SU-DHL-6 (cell line): ENCODE results near the gene PDGFD.

Experiments used
- H2AFZ ChIP-seq: fragments of 200-600 bp; sonication (generic); 2 replicates; pipeline ENCODE4 v1.6.1; 2014; ENCODE audit warnings: low read depth, mild to moderate bottlenecking, moderate library complexity, mixed read lengths, antibody characterized with exemption, low read length; ENCODE audit not compliant: severe bottlenecking
- H3F3A ChIP-seq: fragments of 200-600 bp; shearing (Covaris generic); 2 replicates; pipeline ENCODE4 v1.6.0; 2016; ENCODE audit warnings: antibody characterized with exemption, mild to moderate bottlenecking; ENCODE audit not compliant: insufficient read depth
- H3K27ac ChIP-seq: fragments of 200-600 bp; sonication (generic); 2 replicates; pipeline ENCODE4 v1.5.1; 2016; ENCODE audit warnings: low read depth, mild to moderate bottlenecking, low read length, moderate library complexity, mixed read lengths
- H3K27me3 ChIP-seq: fragments of 200-600 bp; sonication (generic), shearing (Covaris generic); 2 replicates; pipeline ENCODE4 v1.6.0; 2014; ENCODE audit warnings: mild to moderate bottlenecking, low read length
- H3K36me3 ChIP-seq: fragments of 200-600 bp; sonication (generic); 2 replicates; pipeline ENCODE4 v1.6.1; 2014; ENCODE audit warnings: mild to moderate bottlenecking, low read length, mixed read lengths
- H3K4me2 ChIP-seq: fragments of 300-600, 200-600 bp; shearing (Covaris generic), sonication (generic); 2 replicates; pipeline ENCODE4 v1.6.0; 2014; ENCODE audit warnings: low read length, low read depth, mild to moderate bottlenecking; ENCODE audit not compliant: poor library complexity, severe bottlenecking
- H3K4me3 ChIP-seq: fragments of 200-600 bp; sonication (generic); 2 replicates; pipeline ENCODE4 v1.5.1; 2014; ENCODE audit warnings: antibody characterized with exemption, low read length, mild to moderate bottlenecking, mixed read lengths; ENCODE audit not compliant: insufficient read depth, poor library complexity, severe bottlenecking
- H3K79me2 ChIP-seq: fragments of 200-600 bp; sonication (generic); 2 replicates; pipeline ENCODE4 v1.6.1; 2014; ENCODE audit warnings: mild to moderate bottlenecking, low read length, moderate library complexity; ENCODE audit not compliant: insufficient read depth
- H3K9ac ChIP-seq: fragments of 200-600 bp; sonication (generic); 2 replicates; pipeline ENCODE4 v1.7.0; 2014; ENCODE audit warnings: mild to moderate bottlenecking, low read length
- H3K9me2 ChIP-seq: fragments of 200-600 bp; sonication (generic); replicated peaks from 2 replicates; pipeline ENCODE4 v1.6.1; 2014; ENCODE audit warnings: low read length; ENCODE audit not compliant: insufficient read depth
- H3K9me3 ChIP-seq: fragments of 200-600 bp; sonication (generic); 2 replicates; pipeline ENCODE4 v1.6.1; 2014; ENCODE audit warnings: low read length, mixed read lengths; ENCODE audit not compliant: insufficient read depth
- H4K20me1 ChIP-seq: fragments of 200-600 bp; sonication (generic); 2 replicates; pipeline ENCODE4 v1.6.1; 2014; ENCODE audit warnings: low read depth, mild to moderate bottlenecking, antibody characterized with exemption, low read length, moderate library complexity, mixed read lengths
- CTCF ChIP-seq: fragments of 200-600 bp; sonication (generic); IDR thresholded peaks from one replicate; pipeline ENCODE4 v1.5.1; 2017; ENCODE audit warnings: antibody characterized with exemption, mild to moderate bottlenecking, low read length, moderate library complexity; ENCODE audit not compliant: insufficient read depth, poor library complexity, severe bottlenecking
- EZH2phosphoT487 ChIP-seq: fragments of 200-600 bp; sonication (generic), shearing (Covaris generic); conservative IDR thresholded peaks from 2 replicates; pipeline ENCODE4 v1.6.1; 2018; ENCODE audit warnings: mild to moderate bottlenecking, antibody characterized with exemption, low read length, moderate library complexity, mixed read lengths

PDGFD gene

GRCh38 chr11:104005234-104005855, 158.6 kb downstream of the PDGFD start:
- Histone ChIP-seq H3K79me2 (no peaks in the 10 kb centered on the region), H3F3A (no peaks in the 10 kb centered on the region), H4K20me1 (no peaks in the 10 kb centered on the region), H3K27me3 (no peaks in the 10 kb centered on the region), H3K27ac (no peak overlapping the region), H3K9ac (no peak overlapping the region), H3K4me2 (no peak overlapping the region), H3K9me3 (no peaks in the 10 kb centered on the region), H2AFZ (no peak overlapping the region), H3K4me3 (no peak overlapping the region), H3K9me2 (no peaks in the 10 kb centered on the region), H3K36me3 (no peaks in the 10 kb centered on the region)
- TF ChIP-seq CTCF (no peak), EZH2phosphoT487 (no peak)

- Histone ChIP-seq H2AFZ (no peak overlapping the region), H3K9me2 (no peaks in the 10 kb centered on the region), H3K27ac (no peak overlapping the region), H3K9ac (no peak overlapping the region), H3K4me3 (no peak overlapping the region), H3K36me3 (no peaks in the 10 kb centered on the region), H3K79me2 (no peaks in the 10 kb centered on the region), H4K20me1 (no peaks in the 10 kb centered on the region), H3K9me3 (no peaks in the 10 kb centered on the region), H3K4me2 (no peak overlapping the region), H3K27me3 (no peaks in the 10 kb centered on the region), H3F3A (no peaks in the 10 kb centered on the region)
- no peak for TF ChIP-seq EZH2phosphoT487
- no peak for TF ChIP-seq CTCF
These were observed 160.5 kb downstream of the PDGFD start for GRCh38 chr11:104003491-104003890.

- Histone ChIP-seq H3K36me3 (no peaks in the 10 kb centered on the region), H3K4me2 (no peak overlapping the region), H3K4me3 (no peak overlapping the region), H3K9me3 (no peaks in the 10 kb centered on the region), H3K27me3 (no peaks in the 10 kb centered on the region), H3F3A (no peaks in the 10 kb centered on the region), H3K79me2 (no peaks in the 10 kb centered on the region), H4K20me1 (no peaks in the 10 kb centered on the region), H3K9ac (no peak overlapping the region), H2AFZ (no peak overlapping the region), H3K27ac (no peak overlapping the region), H3K9me2 (no peaks in the 10 kb centered on the region)
- TF ChIP-seq CTCF (no peak), EZH2phosphoT487 (no peak)
These were observed 162.3 kb downstream of the PDGFD start for GRCh38 chr11:104001561-104002056.
